Cerebellar cortex (tissue), 1 donor: ENCODE data around the gene LAMB4.

Experiments used
- DNase-seq: peaks from one replicate; pipeline ENCODE4 v3.0.0-alpha.2; 2015; ENCODE audit warnings: low spot score

Gene LAMB4

DNA sequence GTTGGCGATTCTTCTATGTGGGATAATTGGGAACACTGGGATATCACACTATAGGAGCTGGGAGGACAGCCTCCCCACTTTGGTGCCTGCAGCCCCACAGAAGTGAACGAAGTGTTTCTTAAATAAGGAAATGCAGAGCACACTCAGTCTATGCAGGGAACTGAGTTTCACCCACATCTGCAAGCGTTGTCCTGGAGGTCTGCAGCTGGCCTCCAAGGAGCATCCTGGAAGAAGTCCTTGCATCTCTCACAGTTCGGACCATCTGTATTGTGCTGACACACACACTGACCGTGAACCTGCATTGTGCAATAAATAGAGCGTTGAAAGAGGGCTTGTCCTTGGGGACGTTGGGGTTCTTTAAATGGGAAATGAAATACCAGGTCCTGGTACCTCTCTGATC is 25.8 kb downstream of the LAMB4 start:
- DNase-seq: no peak

DNA sequence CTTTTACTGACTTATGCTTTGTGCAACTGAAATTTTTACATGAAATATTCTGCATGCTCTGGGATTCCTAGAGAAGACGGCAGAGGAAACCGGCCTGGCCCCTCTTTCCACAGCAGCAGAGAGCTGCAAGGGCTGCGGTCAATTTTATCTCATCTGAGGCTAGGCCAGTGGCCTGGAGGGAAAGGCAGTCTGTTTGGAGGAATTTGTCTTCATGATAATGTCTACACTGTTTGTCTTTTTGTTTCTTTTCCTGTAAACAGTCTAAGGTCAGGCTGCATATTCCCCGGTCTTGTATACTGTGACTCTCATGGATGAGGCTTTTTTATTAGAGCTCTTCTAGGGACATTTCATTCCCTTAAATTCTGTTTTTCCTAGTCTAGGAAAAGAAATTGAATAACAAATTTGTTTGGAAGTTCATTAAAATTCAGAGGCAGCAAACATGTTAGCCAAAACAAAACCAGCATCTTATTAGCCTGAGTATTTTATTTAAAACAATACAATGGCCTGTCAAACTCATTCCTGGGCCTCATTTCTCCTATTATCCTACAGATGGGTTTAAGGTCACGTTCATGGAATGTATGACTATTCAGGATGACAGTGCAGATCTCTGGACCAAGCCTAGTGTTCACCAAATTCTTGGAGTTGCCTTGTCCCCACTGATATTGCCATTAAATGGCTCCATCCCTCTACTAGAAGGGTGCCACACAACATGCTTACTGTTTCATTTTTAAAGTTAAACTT is 26.4 kb downstream of the LAMB4 start:
- no peak for DNase-seq

DNA sequence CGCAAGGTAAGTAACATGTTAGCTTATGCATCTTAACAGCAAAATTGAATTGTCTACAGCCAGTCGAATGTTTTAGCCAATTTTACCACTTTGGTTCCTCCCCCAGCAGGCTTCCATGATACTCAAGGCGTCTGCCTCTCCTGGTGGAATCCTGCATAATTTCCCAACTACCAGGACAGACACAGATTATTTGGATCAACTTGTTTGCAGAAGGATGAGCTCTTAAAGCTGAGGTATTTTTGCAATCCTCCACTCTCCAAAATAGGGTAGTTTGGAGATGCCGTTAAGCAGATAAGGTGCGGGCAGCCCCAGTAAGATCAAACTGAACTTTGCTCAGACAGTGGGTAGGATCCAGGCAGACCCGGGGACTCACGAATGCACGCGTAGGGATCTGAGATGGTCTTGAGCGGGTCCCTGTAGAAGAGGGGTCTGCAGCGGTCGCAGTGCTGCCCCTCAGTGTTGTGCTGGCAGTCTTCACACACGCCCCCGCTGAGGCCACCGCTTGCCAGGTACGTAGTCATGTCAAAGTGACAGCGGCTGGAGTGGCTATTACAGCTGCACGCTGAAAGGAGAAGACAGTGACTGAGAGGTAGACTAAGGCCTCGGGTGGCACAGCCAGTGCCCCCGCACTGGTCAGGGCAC is 27.4 kb downstream of the LAMB4 start:
- DNase-seq: no peak

DNA sequence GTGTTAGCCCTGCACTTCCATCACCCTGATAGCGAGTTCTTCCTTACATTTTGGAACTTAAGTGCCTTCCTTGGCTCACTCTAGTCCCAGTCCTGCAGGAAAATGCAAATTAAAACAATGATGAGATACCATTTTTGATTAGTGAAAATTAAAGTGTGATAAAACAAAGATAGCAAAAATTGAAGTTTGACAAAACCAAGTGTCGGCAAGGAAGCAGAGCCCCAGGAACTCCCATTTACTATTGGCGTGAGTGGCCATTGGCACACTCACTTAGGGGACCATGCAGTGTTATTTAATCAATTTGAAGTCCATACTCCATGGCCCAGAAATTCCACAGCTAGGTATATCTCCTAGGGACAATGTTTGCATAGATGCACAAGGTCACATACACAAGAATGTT is 28.4 kb downstream of the LAMB4 start:
- no peak for DNase-seq

DNA sequence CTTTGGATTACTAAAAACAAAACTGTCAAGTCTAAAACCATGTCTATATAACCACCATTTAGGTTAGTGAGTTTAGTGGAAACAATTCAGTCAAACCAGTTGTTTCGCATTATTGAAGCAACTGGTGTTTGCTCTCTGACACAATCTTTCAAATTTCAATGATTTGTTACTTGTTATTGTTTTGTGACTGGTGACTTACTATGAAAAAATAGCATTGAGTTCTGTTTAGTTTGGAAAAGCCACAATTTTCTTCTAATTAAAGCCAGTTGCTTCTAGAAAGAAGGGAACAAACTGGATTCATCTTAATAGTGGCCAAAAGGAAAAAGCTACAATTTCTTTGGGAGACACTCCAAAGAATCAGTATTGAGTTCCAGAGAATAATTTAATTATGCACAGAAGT is 30.4 kb downstream of the LAMB4 start:
- DNase-seq: no peak

DNA sequence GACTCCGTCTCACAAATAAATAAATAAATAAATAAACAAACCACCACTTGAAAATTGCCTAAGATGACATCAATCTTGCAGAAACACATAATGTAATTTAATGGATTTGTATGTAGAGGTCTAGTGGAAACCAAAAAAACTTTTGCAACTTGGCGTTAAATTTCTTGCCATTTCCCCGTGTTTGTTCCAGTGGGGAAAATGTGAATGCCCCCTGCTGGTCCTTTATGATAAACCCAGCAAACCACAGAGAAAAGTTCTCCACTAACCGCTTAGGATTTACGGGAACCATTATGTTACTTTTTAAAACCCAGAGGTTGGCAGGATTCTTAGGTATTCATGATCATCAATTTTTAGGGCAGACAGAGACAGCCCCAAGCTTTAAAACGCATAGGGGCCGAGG is 32.5 kb downstream of the LAMB4 start:
- DNase-seq: no peak

DNA sequence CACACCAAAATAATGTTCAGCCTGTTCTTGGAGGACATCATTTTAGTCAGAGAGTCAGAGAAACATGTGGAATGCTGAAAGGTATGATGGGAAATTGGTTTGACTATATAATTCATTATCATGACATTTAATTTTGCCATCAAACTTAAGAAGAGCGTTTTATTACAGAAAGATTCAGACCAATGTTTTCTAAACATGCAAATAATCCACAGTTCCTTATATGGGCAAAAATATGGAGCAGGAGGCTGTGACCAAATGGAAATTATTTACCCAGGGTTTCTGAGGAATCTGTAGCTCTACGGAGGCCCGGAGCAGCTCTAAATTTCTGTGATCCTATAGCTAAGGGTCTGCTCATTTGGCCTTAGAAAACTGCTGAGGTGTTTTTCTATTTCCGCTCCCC is 33.2 kb downstream of the LAMB4 start:
- no peak for DNase-seq

DNA sequence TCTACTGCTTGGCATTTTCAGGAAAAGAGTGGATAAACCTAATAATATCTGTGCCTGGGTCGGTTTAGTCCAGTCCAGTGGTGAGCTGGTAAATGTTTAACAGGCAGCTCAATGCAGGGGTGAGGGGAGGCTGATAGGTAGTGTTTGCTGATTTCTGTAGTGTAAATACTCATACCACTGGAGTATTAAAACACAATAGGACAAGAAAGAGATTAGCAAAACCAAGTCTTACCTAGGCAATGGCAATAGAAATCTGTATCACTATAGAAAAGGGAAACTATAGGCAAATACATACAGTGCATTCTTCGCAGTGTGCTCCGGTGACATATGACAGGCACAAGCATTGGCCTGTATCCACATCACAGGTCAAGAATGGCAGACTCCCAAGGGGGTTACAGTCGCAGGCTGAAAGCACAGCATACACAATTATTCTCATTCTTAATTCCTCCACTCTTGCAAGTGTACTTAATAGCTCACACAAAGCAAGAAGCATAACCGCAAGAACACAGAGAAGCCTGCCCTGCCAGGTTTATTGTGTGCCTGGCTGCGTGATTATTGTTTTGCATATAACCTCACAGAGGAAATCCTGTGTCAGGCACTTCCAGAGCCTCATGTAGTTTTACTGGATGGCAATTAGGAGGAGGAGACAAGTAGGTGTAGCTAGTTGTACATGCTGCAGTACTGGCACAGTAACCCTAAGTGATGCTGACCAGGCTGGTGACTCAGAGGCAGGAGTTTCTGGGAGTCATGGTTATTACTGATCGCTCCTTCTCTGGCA is 35.0 kb downstream of the LAMB4 start:
- no peak for DNase-seq

DNA sequence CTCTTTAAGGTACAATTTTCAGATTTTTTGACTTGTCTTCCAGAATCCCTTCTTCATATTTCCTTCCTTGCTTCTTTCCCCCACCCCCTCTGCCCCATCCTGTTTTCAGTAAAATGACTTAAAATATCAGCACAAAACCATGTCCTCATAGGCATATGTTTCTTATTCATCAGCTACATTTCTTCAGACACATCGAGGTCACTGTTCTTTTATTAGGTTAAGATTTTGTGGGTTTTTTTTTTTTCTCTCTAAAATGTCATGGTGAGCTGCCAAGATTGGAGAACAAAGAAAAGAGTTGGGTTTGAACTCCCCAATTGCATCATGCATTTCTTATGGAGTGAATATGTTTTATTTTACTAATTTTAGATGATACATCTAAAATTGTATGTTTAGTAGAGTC is 35.8 kb downstream of the LAMB4 start:
- no peak for DNase-seq

DNA sequence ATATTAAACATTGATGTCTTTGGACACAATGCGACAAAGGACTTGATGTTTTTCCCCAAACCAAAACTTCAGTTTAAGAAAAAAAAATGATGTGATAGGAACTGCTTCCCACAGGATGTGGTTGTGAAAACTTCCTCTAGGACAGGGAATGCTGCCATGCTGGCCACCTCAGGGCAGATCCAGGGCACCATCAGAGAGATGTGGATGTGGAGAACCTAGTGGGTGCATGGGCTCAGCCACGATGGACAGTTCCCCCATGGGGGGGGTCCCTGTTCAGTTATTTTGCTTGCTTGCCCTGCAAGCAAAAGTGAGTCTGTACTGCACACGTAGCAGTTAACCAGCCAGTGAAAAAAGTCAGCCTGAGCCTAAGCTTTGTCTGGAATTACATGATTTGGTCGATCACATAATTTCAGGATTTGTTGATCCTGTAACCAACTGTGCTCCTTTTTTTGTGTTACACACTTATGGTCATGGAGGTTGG is 36.3 kb downstream of the LAMB4 start:
- DNase-seq: no peak

DNA sequence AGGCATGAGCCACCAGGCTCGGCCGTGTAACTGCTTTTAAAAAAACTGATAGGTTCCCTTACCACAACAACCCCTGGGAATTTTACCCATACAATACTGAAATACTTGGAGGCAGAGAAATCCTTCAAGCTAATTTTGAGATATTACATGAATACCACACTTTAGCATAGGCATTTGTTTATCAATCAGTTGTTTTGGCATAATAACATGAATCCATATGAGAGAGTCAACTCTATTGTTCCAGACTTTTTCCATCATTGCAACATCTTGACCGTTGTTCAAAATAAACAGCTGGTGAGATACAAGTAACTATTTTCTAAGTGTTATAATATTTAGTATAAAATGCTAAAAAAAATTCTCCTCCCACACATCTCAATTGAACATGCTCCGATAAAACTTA is 36.8 kb downstream of the LAMB4 start:
- no peak for DNase-seq

DNA sequence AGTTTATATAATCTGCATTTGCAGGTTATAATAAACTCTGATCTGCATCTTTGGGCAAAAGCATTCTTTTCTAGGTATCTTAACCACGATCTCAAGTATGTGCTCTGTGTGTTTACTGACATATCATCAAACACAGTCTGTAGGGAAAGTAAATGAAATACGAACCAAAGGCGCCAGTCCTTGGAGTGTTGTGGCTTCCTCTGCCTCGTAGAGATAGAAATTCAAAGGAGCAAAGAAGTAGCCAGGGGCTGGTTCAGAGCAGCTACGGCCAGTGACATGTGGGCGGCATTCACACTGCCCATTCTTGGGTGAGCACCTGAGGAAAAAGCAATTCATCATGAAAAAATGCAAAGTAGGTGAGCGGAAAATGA is 38.7 kb downstream of the LAMB4 start:
- no peak for DNase-seq

DNA sequence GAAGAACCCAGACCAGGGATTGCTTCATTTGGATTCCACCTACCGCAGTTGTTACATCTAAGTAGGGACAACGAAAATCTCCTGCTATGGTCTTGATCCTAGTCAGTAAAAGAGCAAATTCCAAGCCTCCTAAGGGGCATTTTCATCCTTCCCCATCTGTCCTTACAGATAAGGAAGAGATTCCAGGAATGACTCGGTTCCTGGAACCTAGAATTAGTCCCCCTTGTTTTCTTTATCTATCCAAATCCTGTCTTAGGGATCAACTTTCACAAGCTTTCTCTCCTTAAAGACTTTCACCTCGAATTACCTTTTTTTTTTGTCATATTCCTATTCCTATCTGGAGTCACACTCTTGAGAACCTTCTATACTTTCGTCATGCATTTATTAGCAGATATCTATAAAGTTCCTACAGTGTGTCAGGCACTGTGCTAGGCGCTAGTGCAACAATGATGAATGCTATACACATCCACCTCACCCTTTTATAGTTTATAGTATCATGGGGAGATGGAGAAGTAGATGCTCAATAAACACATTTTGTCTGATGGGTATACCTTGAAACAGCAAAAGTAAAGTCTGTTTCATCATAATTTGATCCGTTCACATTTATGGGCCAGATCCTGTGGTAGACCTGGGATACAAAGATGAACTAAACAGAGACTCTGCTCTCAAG is 39.2 kb downstream of the LAMB4 start:
- DNase-seq: no peak

DNA sequence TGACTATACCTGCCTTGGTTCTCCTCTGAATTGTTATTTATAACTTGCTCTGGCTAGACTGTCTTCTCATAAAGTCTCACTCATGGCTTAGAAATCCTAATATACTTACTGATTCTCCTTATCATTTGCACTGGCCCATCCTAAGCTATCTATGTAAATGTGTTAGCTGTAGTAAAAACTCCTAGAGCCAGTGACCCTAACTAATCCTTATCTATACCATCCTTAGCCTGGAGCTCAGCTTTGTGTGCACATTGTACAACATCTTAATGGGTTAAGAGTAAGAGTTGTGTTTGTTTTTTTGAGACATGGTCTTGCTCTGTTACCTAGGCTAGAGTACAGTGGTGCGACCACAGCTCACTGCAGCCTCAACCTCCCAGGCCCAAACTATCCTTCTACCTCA is 40.8 kb downstream of the LAMB4 start:
- no peak for DNase-seq

DNA sequence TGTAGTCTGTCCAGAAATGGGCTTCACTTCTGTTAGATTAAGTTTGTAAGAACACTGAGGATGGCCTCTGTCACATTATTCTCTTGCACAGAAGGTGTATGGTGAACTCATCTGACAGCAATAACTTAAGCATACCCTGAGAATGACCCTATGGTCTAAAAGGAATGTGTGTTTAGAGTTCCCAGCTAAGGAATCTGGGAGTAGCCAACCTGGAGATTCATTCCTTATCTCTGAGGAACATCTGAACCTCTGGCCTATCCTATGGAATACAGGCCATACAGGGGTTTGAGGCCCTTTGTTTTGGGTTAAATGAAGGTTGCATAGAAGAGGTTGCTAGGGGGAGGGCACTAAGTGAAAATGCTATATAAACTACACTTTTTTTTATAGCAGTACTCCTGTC is 41.4 kb downstream of the LAMB4 start:
- no peak for DNase-seq

DNA sequence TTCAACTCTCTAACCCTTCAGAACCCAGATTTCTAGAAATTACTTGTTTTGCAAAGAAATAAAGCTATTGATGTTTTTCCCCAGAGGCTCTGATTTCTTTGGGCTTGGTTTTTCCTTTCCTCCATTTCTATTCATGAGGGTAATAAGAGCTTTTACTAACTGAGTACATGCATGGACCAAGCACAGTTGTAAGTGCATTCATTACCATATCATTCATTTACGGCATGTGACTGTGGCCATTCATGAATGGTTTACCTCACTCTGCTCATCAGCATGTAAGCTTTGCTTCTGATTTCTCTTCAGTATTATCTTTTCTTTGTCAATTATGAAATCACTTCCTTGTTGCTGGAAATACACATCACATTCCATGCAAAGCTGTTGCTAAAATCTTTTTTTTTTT is 42.4 kb downstream of the LAMB4 start:
- no peak for DNase-seq

DNA sequence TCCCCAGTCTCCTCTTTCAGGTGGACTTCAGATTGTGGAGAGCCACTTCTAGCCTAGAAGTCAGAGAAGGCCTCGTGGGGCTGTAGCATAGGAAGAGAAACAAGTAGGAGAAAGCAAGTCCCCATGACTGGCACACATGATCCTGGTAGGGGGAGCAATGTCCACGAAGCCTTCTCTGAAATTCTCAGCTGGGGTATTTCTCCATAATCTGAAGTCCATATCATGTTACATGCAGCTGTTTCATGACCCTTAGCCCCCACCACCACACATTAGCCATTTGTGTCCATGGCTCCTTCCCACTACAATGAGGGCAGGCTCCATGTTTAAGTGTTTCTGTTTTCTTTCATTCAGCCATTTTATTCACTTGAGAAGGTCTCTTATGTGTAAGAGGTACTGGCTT is 43.2 kb downstream of the LAMB4 start:
- no peak for DNase-seq

DNA sequence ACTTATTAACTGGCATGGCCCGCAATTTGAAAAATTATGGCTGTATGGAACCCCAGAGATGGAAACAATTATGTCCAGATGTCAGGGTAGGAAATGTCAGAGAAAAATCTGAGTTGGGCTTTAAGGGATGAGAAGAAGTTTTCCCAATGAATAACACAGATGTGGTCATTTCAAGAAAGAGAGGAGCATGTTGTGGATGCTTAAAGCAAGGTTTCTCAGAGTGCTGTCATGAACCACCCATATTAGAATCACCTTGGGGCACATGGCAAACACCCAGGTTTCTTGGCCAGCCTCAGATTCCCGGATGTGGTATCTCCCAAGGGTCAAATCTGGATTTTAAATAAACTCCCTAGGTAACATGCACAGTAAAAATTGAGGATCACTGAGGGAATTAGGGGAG is 43.6 kb downstream of the LAMB4 start:
- DNase-seq: no peak

DNA sequence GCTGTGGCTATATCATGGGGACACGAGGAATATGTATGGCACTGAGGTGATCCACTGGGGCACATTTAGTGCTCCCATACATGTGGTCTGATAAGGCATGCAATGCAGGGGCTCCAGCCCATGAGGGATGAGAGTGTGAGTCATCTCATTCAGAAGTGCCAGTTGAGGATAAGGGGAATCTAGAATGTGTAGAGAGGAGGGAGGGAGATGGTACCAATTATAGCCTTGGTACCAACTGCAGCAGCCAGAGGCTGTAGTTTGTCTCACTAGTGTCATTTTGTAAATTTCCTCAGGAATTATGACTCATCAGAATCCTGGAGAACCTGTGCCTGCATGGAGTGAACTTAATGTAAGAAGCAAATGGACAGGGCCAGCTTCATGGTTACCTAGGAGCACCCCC is 46.2 kb downstream of the LAMB4 start:
- DNase-seq: no peak

DNA sequence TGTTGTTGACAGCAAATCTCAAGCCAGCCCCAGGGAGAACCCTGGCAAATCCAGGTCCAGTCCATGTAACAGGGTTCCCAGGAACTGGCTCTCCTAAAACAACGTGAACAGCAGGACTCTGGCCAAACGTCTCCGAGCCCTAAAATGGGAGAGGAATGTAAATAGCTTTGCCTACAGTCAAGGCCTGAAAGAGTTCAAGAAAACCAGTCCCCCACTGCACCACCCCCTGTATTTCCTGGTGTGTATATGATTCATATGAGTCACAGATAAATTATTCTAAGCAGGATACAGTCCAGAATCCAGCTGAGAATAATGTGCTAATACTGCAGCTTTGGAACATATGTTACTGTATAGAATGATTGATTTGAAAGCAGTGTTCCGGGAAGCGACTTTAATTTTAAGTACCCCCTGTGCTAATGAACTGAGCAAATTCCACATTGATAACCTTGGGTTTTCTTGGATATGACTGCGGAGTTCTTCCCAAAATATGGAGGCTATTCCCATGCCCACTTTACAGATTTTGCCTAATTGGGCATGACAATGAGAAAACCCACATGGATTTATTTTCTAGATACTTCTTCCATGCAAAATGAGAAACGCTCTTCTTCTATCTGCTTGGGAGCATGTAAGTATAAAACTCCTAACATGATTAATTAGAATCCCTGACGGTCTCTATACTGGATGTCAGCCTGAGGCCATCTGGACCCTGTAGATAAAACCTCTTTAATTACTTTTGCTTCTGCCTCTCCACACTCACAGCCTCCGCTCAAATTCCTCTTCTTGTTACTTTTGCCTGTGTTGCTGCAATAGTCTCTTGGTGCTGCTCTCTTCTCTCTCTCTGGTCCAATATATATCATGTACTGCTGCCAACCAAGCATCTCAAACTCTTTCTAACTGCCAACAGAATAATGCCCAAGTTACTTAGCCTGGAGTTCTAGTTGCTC is 50.2 kb downstream of the LAMB4 start:
- no peak for DNase-seq

DNA sequence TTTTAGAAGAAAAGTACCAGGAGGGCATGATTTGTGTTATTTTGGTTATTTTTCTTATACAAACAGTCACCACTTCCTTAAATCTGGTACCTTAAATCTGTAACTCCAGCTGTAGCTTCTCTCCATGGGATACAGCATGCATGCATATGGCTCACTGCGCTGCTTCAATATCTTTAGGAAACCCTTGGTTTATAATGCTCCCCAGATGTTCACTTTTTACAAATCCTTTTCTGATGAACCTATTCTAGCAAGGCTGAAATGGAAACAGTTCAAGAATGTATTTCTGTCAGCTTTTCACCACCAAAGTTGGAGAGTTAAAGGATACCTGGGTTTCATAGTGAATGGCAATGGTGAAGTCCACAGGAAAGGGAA is 50.9 kb downstream of the LAMB4 start:
- no peak for DNase-seq

DNA sequence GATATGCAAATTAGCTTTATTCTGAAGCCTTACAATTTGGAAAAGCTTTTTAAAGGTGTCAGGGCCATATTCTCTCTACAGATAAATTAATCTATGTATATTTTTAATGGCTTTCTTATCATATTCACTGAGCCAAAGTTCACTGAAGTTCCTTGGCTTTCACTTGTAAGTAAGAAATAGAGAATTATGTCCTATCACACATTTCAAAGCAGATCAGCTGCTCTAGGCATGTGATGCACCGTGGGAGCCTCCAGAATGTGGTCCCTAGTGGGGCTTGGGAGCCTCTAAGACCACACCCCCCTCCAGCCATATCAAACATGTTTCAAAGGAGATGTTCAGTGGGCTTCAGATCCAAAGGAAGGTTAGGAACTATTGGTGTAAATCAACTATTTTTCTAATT is 51.5 kb downstream of the LAMB4 start:
- DNase-seq: no peak
